ENCODE measurements around the gene SLC25A47. TPM values are rescaled to one million over a fixed set of nuclear protein-coding genes. Genes with fewer than 3 reads are reported as not detected.

Gene SLC25A47
- total RNA-seq, 1 experiment from 2014 or later = 0.13 TPM

DNA sequence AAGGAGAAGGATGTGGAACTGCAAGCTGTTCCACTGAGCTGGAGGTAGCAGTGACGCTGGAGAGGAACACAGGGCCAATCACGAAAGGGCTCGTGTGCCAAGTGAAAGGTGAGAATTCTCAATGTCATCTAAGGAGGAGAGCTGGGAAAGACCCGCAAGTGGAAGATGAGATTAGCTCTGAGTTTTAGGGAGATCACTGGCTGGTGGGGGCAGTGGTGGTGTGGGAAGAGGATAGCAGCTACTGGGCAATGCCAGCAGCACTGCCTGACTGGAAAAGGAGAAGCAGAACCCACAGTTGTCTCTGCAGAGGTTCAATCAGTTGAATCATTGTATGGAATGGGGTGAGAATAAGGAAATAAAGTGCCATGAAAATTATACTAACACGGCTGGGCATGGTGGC lies 27.8 kb downstream of the SLC25A47 start:
- no peaks in the 10 kb centered on the region for H3K4me1 ChIP-seq (ENCODE audit: insufficient read depth, low read length)
- no peaks in the 10 kb centered on the region for H3K27me3 ChIP-seq (ENCODE audit: insufficient read depth, low read length)
- no peak overlapping the region for H3K27ac ChIP-seq (ENCODE audit: insufficient read length, low read depth, low read length)
- Mint-ChIP-seq H3K27me3 (ENCODE audit: low read depth) (no peaks in the 10 kb centered on the region), H3K27ac (peak overlapping the region in 2 of 3 experiments; percentile 30 to 89; a peak in 3 of 7 replicates), H3K4me3 (no peak overlapping the region), H3K36me3 (ENCODE audit: insufficient read depth in 1 of 3, low read depth in 3 of 3) (peaks cover 52 to 82% (median 68%) of the 10 kb centered on the region in 3 experiments), H3K4me1 (no peaks in the 10 kb centered on the region), H3K9me3 (no peaks in the 10 kb centered on the region; a peak in 1 of 5 replicates)
- TF ChIP-seq, protein P1, sequence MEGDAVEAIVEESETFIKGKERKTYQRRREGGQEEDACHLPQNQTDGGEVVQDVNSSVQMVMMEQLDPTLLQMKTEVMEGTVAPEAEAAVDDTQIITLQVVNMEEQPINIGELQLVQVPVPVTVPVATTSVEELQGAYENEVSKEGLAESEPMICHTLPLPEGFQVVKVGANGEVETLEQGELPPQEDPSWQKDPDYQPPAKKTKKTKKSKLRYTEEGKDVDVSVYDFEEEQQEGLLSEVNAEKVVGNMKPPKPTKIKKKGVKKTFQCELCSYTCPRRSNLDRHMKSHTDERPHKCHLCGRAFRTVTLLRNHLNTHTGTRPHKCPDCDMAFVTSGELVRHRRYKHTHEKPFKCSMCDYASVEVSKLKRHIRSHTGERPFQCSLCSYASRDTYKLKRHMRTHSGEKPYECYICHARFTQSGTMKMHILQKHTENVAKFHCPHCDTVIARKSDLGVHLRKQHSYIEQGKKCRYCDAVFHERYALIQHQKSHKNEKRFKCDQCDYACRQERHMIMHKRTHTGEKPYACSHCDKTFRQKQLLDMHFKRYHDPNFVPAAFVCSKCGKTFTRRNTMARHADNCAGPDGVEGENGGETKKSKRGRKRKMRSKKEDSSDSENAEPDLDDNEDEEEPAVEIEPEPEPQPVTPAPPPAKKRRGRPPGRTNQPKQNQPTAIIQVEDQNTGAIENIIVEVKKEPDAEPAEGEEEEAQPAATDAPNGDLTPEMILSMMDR (conservative IDR thresholded peaks at IDR 0.05) = no peak
- no peaks in the 10 kb centered on the region for H3K79me1 ChIP-seq (ENCODE audit: insufficient read depth, low read depth, low read length, poor library complexity, severe bottlenecking)
- no peak overlapping the region for H2AK5ac ChIP-seq (ENCODE audit: insufficient read length, low read length)
- H4K8ac ChIP-seq (replicated peaks; ENCODE audit: insufficient read length, low read depth, low read length) = no peak overlapping the region
- no peak overlapping the region for H3K4ac ChIP-seq (ENCODE audit: low read depth, low read length)
- H2BK15ac ChIP-seq (ENCODE audit: low read depth, low read length) = no peak overlapping the region
- H2BK20ac ChIP-seq (ENCODE audit: low read depth, low read length, poor library complexity, severe bottlenecking) = no peak overlapping the region
- H4K91ac ChIP-seq (ENCODE audit: insufficient read length, low read depth, low read length) = no peak overlapping the region
- no peak overlapping the region for H3K23ac ChIP-seq (ENCODE audit: insufficient read length, low read depth, low read length)
- H3K9ac ChIP-seq (ENCODE audit: extremely low read depth, insufficient read length, low read length) = no peak overlapping the region
- H4K20me1 ChIP-seq (ENCODE audit: control insufficient read depth, insufficient read depth, insufficient read length) = no peaks in the 10 kb centered on the region
- H2AFZ ChIP-seq (ENCODE audit: low read length) = no peak overlapping the region
- no peak overlapping the region for H3T11ph ChIP-seq (ENCODE audit: low read length)
- no peak overlapping the region for H4K5ac ChIP-seq (ENCODE audit: insufficient read length, low read depth, low read length)
- H3K9me3 ChIP-seq (ENCODE audit: control insufficient read depth, low read depth, low read length) = no peaks in the 10 kb centered on the region
- H3K79me2 ChIP-seq (ENCODE audit: insufficient read depth, low read length) = no peaks in the 10 kb centered on the region
- WGBS (ENCODE audit: extremely low coverage, insufficient read length, low lambda C conversion rate) = no CpG with 5 or more reads among the region's 5 CpGs
- no peak overlapping the region for H3K14ac ChIP-seq (ENCODE audit: insufficient read depth, low read length)
- H3K18ac ChIP-seq (ENCODE audit: insufficient read length, low read depth, low read length) = no peak overlapping the region
- no peak overlapping the region for H2BK12ac ChIP-seq (ENCODE audit: insufficient read length, low read depth, low read length)
- H3K4me2 ChIP-seq (ENCODE audit: insufficient read depth, insufficient read length, low read length) = no peak overlapping the region
- no peak for DNase-seq
- H3K23me2 ChIP-seq (ENCODE audit: insufficient read length, low read depth, low read length, poor library complexity, severe bottlenecking) = no peaks in the 10 kb centered on the region
- H2BK5ac ChIP-seq (ENCODE audit: insufficient read length, low read length) = no peak overlapping the region
- no peak overlapping the region for H3K56ac ChIP-seq (ENCODE audit: insufficient read length, low read depth, low read length)
- no peak overlapping the region for H2BK120ac ChIP-seq (ENCODE audit: low read depth, low read length, poor library complexity, severe bottlenecking)
